Uterus (tissue), 2 donors: ENCODE measurements around the gene SESN3.

Experiments
- POLR2A ChIP-seq, 2 donors: fragments of 450-650 bp; IDR thresholded peaks; one replicate each; pipeline ENCODE4 v1.6.1; 2016; ENCODE audit warnings: antibody characterized with exemption in 2 of 2, mild to moderate bottlenecking in 1 of 2, moderate library complexity in 1 of 2
- TF ChIP-seq, protein P1 (sequence below), 4 experiments: fragments of 200-600 bp in 2 of 4; fragments of 450-650 bp in 2 of 4; sonication (generic) in 2 of 4; IDR thresholded peaks; one replicate each; pipeline ENCODE4 v1.5.1; 2016 to 2019; ENCODE audit warnings: antibody characterized with exemption in 4 of 4, mild to moderate bottlenecking in 2 of 4, moderate library complexity in 1 of 4

- TF ChIP-seq, protein P1, sequence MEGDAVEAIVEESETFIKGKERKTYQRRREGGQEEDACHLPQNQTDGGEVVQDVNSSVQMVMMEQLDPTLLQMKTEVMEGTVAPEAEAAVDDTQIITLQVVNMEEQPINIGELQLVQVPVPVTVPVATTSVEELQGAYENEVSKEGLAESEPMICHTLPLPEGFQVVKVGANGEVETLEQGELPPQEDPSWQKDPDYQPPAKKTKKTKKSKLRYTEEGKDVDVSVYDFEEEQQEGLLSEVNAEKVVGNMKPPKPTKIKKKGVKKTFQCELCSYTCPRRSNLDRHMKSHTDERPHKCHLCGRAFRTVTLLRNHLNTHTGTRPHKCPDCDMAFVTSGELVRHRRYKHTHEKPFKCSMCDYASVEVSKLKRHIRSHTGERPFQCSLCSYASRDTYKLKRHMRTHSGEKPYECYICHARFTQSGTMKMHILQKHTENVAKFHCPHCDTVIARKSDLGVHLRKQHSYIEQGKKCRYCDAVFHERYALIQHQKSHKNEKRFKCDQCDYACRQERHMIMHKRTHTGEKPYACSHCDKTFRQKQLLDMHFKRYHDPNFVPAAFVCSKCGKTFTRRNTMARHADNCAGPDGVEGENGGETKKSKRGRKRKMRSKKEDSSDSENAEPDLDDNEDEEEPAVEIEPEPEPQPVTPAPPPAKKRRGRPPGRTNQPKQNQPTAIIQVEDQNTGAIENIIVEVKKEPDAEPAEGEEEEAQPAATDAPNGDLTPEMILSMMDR (IDR thresholded peaks at IDR 0.05), result no peak
- TF ChIP-seq POLR2A (IDR thresholded peaks at IDR 0.05), result no peak
These were observed 87.8 kb downstream of the SESN3 start for GRCh38 chr11:95143106-95143681.
